NB4 (cell line): ENCODE measurements around the gene CEP128.

Source experiments
- DNase-seq: peaks from one replicate; pipeline ENCODE4 v3.0.0; 2010; ENCODE audit warnings: low read depth
- H3K4me3 ChIP-seq: one replicate; pipeline ENCODE4 v1.5.1; 2011; ENCODE audit warnings: mild to moderate bottlenecking, low read depth, low read length, moderate library complexity
- CTCF ChIP-seq: IDR thresholded peaks from one replicate; pipeline ENCODE4 v1.5.1; 2012; ENCODE audit warnings: low read depth, low read length
- MAX ChIP-seq: IDR thresholded peaks from 2 replicates; pipeline ENCODE4 v1.6.1; 2011; ENCODE audit warnings: low read depth, low read length
- MYC ChIP-seq: IDR thresholded peaks from 2 replicates; pipeline ENCODE4 v1.6.1; 2011; ENCODE audit warnings: low read depth, low read length
- POLR2A ChIP-seq: IDR thresholded peaks from 2 replicates; pipeline ENCODE4 v1.6.1; 2011; ENCODE audit warnings: mild to moderate bottlenecking; ENCODE audit not compliant: insufficient read length; ENCODE audit errors: extremely low read depth

CEP128 gene

GRCh38 chr14:80930836-80931389 lies 10.6 kb downstream of the CEP128 start:
- DNase-seq, result peak; percentile 93
- peak overlapping the region; percentile 26 for H3K4me3 ChIP-seq
- TF ChIP-seq CTCF (no peak), MAX (peak; percentile 93), MYC (peak; percentile 59)

GRCh38 chr14:80930095-80930494 lies 11.4 kb downstream of the CEP128 start:
- TF ChIP-seq CTCF, result no peak
- no peak for TF ChIP-seq MYC
- H3K4me3 ChIP-seq, result no peak overlapping the region
- DNase-seq, result no peak

GRCh38 chr14:80927083-80927989 lies 14.2 kb downstream of the CEP128 start:
- no peak overlapping the region for H3K4me3 ChIP-seq
- peak; percentile 19 for DNase-seq
- no peak for TF ChIP-seq MYC

GRCh38 chr14:80926397-80927082 lies 15.0 kb downstream of the CEP128 start:
- peak; percentile 11 for DNase-seq
- no peak for TF ChIP-seq POLR2A
- TF ChIP-seq CTCF, result no peak
- TF ChIP-seq MYC, result no peak
- no peak for TF ChIP-seq MAX
- no peak overlapping the region for H3K4me3 ChIP-seq

GRCh38 chr14:80924365-80925103 lies 17.0 kb downstream of the CEP128 start:
- TF ChIP-seq MYC (no peak), CTCF (no peak), POLR2A (no peak), MAX (no peak)
- no peak overlapping the region for H3K4me3 ChIP-seq
- DNase-seq, result no peak

GRCh38 chr14:80923368-80923767 lies 18.2 kb downstream of the CEP128 start:
- DNase-seq, result no peak
- no peak overlapping the region for H3K4me3 ChIP-seq
- no peak for TF ChIP-seq POLR2A
- TF ChIP-seq CTCF, result no peak
- no peak for TF ChIP-seq MAX
- TF ChIP-seq MYC, result no peak
